ENCODE data around the gene DNAH8. TPM values are rescaled to one million over a fixed set of nuclear protein-coding genes. Genes with fewer than 3 reads are reported as not detected.

Gene DNAH8
- total RNA-seq, 1 donor from 2014 or later = 0.24 TPM

DNA sequence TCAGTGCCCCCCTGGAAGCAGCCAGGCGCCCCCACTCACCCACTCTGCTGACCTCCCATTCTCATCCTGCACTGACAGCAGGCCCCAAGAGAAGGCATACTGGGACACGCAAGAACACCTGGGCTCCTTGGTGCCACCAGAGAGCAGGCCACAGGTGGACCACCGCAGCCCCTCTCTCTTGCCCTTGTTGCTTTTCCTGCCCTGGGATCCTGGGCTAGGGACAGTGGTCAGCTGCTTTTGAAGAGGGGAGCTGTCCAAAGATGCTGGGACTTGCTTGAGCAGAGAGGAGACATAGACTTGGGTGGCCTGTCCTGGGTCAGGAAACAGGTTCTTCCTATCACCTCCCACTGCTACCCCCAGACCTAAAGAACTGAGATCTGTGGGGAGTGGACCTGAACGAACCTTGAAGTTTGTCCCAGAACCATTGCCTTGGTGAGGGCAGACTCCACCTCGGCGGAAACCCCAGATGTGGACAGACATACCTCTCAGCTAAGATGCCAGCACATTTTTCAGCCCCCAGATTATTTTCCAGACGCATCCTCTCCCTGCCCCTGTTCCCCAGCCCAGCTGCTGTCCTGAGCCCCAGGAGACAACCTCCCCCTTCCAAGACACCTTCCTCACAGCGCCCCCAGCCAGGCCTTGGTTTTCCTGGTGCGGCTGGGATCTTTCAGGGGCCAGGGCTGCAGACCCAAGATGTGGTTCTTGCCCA is 334.6 kb downstream of the DNAH8 start:
- no peak overlapping the region for H3K27ac Mint-ChIP-seq (ENCODE audit: unreplicated experiment)

DNA sequence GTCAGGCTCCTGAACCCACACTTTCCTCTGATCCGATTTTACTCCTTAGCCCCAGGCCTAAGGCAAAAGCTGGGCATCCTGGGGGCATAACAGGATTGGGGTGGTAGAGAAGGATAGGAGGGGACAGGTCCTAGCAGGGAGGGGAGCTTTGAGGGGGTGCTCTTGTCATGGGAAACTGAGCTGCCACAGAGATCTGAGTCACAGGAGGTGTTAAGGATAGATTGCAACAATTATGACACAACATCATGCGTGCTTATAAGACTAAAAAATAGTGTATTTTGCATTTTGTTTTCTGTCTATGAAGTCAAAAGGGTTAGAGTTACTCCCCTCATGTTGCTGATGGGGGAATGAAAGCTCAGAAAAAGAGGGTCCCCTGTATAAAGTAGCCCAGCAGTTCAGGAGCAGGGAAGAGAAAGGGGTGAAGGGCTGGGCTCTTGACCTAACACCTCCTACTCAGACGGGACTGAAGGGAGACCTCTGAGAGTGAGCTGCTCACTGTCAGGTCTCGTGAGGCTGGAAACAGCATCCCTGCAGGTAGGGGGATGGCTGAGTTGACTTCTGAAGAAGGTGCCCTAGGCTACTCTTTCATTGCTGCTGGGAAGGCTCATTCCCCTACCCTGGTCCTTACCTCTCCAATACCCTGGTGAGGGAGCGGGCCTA is 335.5 kb downstream of the DNAH8 start:
- Mint-ChIP-seq H3K4me3 (ENCODE audit: unreplicated experiment) (no peak overlapping the region), H3K4me1 (ENCODE audit: unreplicated experiment) (no peaks in the 10 kb centered on the region), H3K27me3 (ENCODE audit: unreplicated experiment) (peaks cover 50% of the 10 kb centered on the region), H3K9me3 (ENCODE audit: unreplicated experiment) (no peaks in the 10 kb centered on the region), H3K36me3 (ENCODE audit: unreplicated experiment) (no peaks in the 10 kb centered on the region), H3K27ac (ENCODE audit: unreplicated experiment) (no peak overlapping the region)
- TF ChIP-seq, protein P1, sequence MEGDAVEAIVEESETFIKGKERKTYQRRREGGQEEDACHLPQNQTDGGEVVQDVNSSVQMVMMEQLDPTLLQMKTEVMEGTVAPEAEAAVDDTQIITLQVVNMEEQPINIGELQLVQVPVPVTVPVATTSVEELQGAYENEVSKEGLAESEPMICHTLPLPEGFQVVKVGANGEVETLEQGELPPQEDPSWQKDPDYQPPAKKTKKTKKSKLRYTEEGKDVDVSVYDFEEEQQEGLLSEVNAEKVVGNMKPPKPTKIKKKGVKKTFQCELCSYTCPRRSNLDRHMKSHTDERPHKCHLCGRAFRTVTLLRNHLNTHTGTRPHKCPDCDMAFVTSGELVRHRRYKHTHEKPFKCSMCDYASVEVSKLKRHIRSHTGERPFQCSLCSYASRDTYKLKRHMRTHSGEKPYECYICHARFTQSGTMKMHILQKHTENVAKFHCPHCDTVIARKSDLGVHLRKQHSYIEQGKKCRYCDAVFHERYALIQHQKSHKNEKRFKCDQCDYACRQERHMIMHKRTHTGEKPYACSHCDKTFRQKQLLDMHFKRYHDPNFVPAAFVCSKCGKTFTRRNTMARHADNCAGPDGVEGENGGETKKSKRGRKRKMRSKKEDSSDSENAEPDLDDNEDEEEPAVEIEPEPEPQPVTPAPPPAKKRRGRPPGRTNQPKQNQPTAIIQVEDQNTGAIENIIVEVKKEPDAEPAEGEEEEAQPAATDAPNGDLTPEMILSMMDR (IDR thresholded peaks at IDR 0.05) = no peak
- DNase-seq (ENCODE audit: extremely low spot score, unreplicated experiment) = no peak

More for the DNA sequence above, 334.6 kb downstream of the DNAH8 start:
- TF ChIP-seq, protein P1 (IDR thresholded peaks at IDR 0.05) = no peak
- no peaks in the 10 kb centered on the region for H3K9me3 Mint-ChIP-seq (ENCODE audit: unreplicated experiment)
- H3K36me3 Mint-ChIP-seq (ENCODE audit: unreplicated experiment) = no peaks in the 10 kb centered on the region
- H3K4me1 Mint-ChIP-seq (ENCODE audit: unreplicated experiment) = no peaks in the 10 kb centered on the region
- no peak overlapping the region for H3K4me3 Mint-ChIP-seq (ENCODE audit: unreplicated experiment)
- no peak for DNase-seq (ENCODE audit: extremely low spot score, unreplicated experiment)
- H3K27me3 Mint-ChIP-seq (ENCODE audit: unreplicated experiment) = peaks cover 50% of the 10 kb centered on the region

DNA sequence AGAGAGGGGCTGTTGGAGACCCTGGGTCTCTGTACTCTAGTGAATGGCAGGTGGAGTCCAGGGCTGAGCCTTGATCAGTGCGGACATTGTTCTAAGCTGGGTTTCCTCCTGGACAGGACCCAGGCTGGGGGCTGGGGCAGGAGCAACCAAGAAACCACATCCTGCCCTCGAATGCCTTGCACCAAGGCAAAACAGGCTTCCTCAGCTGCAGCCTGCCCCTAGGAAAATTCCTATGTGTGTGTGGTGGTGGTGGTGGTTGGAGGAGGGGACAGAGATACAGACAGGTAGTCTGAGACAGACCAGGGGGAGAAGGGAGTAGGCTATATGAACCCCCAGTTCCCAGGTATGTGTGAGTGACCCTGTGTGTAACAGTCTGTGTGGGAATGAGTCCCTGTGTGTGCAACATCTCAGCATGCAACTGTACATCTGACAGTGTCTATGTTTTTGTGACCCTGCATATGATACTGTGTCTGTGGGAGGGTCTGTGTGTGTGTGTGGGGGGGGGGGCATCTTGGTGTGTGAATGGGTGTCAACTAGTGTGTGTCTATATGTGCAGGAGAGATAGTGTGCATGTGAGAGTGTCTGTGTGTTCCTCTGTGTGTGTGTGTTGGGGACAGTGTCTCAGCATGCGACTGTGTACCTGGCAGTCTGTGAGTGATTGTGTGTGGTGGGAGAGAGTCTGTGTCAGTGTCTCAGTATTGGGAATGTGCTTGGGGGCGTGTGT is 336.4 kb downstream of the DNAH8 start:
- Mint-ChIP-seq H3K36me3 (ENCODE audit: unreplicated experiment) (no peaks in the 10 kb centered on the region), H3K27me3 (ENCODE audit: unreplicated experiment) (peaks cover 46% of the 10 kb centered on the region), H3K27ac (ENCODE audit: unreplicated experiment) (no peak overlapping the region), H3K9me3 (ENCODE audit: unreplicated experiment) (no peaks in the 10 kb centered on the region), H3K4me3 (ENCODE audit: unreplicated experiment) (no peak overlapping the region), H3K4me1 (ENCODE audit: unreplicated experiment) (no peaks in the 10 kb centered on the region)
- no peak for DNase-seq (ENCODE audit: extremely low spot score, unreplicated experiment)
- TF ChIP-seq, protein P1 (IDR thresholded peaks at IDR 0.05) = no peak

DNA sequence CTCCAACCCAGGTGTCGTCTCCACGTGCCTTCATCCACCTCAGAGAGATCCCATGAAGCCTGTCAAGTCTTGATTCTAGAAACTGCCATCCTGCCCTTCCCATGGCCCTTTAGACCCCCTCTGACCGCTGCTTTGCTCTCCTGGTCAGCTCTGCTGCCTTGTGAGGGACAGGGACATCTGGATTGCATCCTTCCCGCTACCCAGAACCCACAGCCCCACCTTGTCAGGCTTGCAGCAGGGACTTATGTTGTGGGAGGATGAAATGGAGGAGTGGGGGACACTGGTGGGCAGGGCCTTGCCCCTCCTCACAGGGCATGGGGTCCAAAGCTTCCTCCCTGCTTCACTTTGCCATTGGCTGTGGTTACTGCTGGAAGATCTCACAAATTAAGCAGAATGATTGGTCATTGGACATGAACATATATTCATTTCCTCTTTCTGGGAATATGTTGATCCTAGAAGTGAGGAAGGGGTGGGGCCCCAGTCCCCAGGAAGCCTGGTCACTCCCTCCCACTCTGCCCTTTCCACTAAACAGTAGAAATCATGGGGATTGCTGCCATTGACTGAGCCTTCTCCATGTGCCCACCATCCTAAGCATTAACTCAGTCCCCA is 338.0 kb downstream of the DNAH8 start:
- Mint-ChIP-seq H3K27ac (ENCODE audit: unreplicated experiment) (no peak overlapping the region), H3K4me3 (ENCODE audit: unreplicated experiment) (no peak overlapping the region), H3K36me3 (ENCODE audit: unreplicated experiment) (no peaks in the 10 kb centered on the region), H3K9me3 (ENCODE audit: unreplicated experiment) (no peaks in the 10 kb centered on the region), H3K27me3 (ENCODE audit: unreplicated experiment) (peaks cover 31% of the 10 kb centered on the region), H3K4me1 (ENCODE audit: unreplicated experiment) (no peaks in the 10 kb centered on the region)
- TF ChIP-seq, protein P1 (IDR thresholded peaks at IDR 0.05) = no peak
- no peak for DNase-seq (ENCODE audit: extremely low spot score, unreplicated experiment)
